GM19372 (cell line): ENCODE data around the gene NDRG3.
"Not testable (repeated sequence)": the region's sequence is repeated elsewhere in the genome, so short reads cannot be mapped to it uniquely, and the experiment has no call there.

Source experiments
- ATAC-seq: cut with Tn5 transposase; IDR thresholded peaks from one replicate; pipeline ENCODE4 v1.9.1; 2021; ENCODE audit warnings: mild to moderate bottlenecking, low read depth, moderate library complexity; ENCODE audit not compliant: unreplicated experiment

NDRG3 gene

DNA sequence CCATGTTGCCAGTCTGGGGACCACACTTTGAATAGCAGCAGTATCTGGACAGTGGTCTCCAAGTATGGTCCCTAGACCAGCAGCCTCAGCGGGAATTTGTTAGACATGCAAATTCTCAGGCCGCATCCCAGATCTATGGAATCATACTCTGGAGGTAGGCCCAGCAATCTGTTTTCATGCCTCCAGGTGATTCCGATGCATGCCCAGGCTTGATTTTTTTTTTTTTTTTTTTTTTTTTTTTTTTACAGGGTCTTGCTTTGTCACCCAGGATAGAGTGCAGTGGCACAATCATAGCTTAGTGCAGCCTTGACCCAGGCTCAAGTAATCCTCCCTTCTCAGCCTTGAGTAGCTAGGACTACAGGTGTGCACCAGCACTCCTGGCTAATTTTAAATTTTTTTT is 99.2 kb downstream of the NDRG3 start:
- no peak for ATAC-seq

DNA sequence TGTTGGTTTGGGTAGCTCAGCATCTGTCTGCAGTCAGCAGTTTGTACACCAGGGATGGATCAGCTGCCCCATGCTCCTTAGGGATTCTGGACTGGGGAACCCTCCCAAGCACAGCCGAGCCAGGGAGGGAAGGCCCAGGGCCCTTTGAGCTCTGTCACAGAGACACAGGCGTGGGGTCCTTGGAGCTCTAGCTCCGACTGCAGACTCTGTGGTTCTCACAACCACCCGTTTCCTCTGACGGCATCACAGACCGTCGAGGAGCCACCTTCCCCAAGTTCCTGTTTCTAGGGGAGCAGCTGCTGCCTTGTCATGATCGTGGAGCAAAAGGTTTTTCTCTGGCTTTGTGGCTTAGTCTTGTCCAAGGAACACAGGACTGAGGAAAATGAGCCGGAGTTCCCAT is 99.9 kb downstream of the NDRG3 start, which contains the start of gene SLA2:
Gene SLA2 (minus strand): TSS at position 199 of the 400 bp plus-strand sequence. CDS start 4,861 bp downstream, outside the sequence.
- no peak for ATAC-seq

DNA sequence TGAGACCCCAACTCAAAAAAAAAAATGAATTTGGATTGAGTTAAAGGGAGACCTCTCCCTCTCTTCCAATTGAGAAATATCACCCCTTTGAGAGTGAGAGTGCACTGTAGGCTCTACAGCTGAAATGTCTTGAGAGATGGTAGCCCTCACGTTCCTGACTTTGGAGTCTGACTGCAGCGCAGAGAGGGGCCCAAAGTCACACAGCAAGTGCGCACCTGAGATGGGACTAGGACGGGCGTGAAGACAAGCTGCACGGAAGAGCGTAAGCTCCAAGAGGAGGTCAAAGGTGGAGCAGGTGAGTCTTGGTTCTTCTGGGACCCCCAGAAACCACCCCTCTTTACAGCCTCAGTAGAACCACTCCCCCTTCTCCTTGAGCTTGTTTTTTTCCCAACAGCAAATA is 100.5 kb downstream of the NDRG3 start:
- no peak for ATAC-seq

DNA sequence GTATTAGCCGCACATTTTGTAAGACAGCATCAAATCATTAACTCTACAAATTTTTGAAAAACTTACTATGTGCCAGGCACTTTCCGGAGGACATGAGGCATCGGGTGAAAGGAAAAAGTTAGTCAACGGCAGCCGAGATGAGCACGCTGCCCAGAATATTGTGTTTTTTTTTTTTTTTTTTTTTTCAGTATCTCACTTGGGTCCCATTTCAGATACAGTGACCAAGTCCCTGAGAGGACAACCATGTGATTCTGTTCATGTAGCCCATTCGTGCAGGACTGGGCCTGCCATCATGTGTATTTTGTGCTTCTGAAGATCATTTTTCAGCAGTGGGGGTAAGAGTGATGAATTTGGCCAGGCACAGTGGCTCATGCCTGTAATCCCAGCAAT is 101.2 kb downstream of the NDRG3 start:
- no peak for ATAC-seq

DNA sequence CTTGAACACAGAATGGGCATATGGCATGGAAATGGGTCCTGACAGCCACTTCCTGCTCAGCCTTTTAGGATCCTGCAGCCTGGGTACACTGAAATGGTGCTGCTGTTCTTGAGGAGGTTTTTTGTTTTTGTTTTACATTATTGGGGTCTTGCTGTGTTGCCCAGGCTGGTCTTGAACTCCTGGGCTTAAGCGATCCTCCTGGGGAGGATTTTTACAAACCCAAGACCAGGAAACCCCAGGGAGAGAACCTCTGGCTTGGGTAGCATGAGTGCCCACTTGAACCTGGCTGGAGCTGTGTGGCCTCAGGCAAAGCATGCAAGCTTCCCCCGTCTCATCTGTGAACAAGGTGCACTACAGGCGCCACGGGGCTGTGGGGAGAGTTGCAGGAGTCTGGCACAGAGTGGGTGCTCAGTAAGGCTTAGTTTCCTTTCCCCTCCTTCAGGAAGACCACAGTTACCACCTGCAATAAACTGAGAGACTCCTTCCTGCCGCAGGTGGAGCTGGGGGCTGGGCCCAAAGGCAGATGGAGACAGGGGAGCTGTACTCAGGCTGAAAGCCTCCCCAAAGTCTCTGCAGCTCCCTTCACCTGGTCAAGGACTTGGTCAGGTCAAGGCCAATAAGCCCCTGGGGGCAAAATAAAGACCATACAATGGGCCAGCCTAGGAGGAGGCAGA is 101.7 kb downstream of the NDRG3 start:
- no peak for ATAC-seq

DNA sequence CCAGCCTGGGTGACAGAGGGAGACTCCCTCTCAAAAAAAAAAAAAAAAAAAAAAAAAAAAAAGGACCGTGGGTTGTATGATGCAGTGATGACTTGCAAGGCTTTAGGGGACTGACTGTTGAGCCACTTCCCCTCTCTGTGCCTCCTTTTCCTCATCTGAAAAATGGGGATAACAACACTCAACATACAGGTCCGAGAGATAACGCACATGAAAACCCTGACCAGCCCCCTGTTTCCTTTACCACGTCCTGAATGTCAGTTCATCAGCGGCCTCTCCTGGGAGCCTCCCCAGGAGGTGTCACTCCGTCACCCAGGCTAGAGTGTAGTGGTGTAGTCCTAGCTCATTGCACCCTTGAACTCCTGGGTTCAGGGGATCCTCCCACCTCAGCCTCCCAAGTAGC is 103.8 kb downstream of the NDRG3 start:
- ATAC-seq = no peak

DNA sequence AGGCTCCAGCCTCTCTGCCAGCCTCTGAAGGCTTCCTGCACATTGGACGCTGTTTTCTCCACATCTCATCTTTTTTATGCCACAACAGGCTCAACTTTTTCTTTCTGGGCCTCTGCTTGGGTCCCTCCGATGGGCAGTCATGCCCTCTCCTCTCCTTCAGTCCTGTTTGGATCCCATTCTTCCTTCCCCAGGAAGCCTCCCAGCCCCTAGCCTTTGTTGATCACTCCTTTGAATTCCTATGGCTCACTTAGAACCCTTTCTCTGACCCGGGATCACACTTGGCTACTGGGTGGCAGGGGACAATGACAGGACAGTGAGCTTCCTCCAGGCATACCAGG is 104.4 kb downstream of the NDRG3 start:
- ATAC-seq = no peak

DNA sequence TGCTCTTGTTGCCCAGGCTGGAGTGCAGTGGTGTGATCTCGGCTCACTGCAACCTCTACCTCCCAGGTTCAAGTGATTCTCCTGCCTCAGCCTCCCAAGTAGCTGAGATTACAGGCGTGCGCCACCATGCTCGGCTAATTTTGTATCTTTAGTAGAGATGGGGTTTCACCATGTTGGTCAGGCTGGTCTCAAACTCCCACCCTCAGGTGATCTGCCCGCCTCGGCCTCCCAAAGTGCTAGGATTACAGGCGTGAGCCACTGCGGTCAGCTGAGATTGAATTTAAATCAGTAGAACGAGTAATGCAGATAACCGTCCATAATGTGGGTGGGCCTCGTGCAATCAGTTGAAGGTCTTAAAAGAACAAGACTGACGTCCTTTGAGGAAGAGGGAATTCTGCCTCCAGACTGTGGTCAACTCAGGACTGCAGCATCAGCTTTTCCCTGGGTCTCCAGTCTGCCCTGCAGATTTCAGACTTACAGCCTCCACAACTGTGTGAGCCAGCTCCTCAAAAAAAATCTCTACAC is 107.0 kb downstream of the NDRG3 start:
- ATAC-seq = not testable (repeated sequence)

DNA sequence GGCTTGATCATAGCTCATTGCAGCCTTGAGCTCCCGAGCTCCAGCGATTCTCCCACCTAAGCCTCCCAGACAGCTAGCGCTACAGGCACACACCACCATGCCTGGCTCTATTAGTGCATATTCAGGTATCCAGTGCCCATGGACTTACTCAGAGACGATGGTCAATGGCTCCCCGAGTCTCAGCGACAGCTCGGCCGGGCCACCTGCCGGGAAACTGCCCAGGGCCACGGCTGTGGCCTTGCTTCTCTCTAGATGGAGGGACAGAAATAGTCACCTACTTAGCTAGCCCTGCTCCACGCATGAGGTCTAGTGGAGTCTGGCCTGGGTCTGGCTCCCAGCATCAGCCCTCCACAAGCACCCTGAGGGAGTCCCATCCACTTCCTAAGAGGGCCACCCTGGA is 111.5 kb downstream of the NDRG3 start:
- ATAC-seq = no peak

DNA sequence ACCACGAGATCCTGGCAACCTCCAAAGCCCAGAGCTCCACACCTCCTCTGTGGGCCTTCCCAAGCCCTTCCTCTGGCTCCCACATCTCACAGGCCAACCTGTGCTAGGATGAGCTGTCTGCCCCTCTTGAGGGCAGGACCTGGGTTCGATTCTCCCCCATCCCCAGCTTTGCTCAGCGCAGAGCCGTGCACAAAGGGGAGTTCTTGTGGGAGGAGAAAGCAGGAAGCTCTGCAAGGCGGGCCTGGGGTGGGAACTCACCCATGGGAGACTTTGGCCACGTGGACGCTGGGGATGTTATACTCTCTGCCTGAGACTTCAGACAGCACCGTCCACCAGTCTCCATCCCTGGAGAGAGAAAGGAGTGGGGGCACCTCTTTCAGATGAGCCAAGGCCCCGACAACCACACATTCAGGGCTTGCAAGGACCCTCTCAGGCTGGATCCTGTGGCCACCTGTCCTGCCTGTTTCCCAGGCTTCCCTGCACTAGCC is 112.6 kb downstream of the NDRG3 start:
- ATAC-seq = no peak

DNA sequence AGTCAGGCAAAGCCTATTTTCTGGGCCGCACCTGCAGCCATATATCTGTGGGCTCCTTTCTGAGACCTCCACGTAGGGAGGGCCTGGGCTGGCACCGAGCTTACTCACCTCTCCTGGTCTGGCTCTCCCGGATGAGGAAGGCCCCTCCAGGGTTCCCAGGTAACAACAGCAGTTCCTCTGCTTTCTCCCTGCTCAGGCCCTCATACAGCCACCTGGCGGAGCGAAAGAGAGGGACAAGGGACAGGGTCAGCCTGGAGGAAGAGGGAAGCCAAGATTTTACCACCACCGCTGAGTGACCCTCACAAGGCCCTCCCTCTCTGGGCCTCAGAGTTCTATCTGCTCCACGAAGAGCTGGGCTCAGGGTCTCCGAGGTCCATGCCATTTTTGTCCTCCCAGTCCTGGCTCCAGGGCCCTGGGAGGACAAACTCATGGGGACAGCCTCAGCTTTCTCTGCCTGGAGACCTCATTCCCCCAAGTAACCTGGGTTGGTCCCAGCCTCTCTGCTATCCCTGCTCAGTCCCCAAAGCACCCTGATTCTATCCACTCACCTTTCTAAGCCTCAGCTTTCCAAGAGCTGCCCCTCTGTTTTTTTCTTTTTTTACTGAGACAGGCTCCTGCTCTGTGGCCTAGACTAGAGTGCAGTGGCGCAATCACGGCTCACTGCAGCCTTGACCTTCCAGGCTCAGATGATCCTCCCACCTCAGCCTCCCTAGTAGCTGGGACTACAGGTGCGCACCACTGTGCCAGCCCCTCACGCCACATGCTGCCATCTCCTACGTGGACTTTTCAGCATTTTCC is 113.2 kb downstream of the NDRG3 start:
- ATAC-seq = no peak

DNA sequence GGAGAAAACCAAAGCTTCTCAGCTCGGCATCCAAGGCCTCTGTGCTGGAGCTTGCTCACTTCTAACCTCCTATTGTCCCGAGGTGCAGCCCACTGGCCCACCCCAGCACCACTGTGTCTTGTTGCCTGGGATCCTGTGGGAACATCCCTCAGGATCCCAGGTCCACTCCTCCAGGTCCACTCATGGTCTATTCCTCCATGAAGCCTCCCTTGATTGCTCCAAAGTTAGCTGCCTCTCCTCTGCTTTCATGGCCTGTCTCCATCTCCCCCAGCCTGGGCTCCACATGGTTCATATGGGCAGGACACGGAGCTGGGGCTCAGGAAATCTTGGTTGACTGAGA is 113.8 kb downstream of the NDRG3 start:
- ATAC-seq = no peak

DNA sequence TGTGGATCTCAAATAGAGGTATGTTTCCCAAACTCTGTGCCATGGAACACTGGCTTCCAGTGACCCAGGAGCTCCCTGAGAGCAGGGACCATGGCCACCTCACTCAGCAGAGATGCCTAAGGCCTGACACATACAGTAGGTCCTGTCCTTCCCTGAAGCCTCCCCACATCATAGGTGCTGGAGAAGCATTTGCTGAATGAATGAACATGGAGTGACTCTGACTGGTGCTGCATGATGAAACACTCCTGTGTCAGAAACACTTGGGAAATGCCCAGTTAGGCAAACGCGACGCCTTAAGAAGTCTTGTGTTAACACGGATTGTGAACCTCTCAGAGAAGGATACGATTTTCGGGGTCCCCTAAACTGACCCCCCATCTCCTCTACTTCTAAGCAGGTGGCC is 114.2 kb downstream of the NDRG3 start:
- ATAC-seq = no peak

DNA sequence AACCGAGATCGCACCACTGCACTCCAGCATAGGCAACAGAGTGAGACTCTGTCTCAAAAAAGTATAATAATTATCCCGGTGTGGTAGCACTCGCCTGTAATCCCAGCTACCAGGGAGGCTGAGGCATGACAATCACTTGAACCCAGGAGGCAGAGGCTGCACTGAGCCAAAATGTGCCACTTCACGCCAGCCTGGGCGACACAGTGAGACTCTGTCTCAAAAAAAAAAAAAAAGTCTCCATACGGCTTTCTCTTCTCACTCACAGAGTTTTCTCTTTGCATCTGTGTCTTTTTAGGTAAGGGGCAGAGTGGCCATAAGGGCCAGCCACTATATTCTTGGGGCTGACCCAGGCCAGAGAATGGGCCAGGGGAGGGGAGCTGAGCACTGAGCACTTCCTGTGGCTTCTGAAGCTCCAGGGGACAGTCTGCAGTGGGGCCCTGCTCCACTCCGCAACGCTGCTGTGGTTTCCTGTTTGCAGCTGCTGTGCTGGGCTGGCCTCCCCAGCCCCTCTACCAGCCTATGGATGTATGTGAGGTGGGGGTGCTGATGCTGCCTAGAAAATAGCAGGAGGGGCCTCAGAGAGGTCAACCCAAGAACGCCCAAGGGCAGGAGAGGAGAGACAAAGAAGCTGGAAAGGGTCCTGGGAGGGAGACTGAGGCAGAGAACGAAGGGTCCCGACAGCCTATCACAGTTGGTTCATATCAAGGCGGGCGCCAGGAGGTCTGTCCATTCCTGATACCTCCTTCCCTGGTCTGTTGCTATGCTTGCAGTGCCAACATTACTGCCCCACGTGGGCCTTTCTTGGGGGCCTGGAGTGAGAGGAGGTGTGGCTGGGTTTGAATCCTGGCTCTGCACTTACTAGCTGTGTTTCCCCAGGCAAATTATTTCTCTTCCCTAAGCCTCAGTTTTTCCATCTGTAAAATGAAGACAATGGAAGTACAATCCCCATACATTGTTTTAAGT is 115.9 kb downstream of the NDRG3 start:
- no peak for ATAC-seq

DNA sequence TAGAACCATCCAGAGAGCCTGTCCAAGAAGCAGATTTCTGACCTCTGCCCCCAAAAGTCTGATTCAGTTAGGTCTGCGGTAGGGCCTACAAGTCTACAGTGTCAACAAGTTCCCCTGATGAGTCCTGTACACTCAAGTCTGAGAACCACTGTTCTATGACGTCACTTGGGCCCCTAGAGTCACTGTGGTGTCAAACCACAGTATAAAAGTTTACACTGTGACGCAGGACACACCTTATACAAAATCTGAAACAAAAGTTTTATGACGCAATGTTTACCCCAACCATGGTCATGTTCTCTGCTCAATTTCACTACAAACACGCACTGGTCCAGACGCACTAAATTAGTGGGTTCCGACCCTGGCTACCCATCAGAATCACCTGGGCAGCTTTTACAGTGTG is 117.8 kb downstream of the NDRG3 start:
- no peak for ATAC-seq

DNA sequence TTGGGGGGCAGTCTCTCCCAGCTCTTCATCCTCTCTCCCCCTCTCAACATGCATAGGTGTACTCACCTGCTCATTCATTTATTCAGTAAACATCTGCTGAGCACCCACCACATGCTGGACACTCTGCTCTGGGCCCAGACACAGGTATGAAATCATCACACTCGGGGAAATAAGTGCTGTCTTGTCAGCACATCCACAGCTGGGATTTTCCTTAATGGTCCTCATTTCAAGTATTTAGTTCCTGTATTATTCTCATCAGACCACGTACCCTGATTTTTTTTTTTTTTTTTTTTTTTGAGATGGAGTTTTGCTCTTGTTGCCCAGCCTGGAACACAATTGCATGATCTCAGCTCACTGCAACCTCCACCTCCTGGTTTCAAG is 121.0 kb downstream of the NDRG3 start:
- ATAC-seq = no peak

DNA sequence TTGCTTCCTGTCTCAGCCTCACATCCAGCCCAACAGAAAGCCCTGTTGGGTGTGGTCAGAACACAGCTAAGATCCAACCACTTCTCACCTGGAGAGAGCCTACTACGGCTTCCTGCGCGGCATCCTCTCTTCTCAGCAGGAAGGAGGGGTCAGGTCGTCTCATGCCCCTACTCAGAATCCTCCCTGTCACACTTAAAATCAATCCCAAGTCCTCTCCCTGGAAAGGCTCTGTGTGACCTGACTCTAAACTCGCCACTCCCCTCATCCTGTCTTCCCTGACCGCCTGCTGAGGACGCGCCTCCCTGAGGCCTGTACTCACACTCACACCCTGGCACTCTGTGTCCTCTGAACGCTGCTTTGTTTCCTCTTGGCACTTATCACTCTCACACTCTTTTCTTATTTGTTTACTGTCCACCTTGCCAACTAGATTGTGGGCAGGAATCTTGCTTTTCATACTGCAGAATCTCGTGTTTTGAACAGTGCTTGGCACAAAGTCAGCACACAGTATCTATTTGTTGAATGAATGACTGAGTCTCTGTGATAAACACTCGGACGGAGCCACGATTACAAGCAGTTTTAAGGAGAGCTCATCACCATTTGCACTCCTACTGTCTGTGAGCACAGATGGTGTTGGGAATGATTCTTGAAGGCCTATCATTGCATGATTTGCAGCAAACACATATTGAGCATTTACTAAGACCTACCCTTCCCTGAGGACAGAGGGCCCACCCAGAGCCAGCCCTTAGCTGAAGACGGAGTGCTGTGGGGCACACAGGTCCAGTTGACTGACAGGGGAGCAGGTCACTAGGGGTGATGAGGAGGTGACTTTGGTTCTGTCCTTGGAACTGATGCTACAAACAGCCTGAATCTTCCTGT is 121.6 kb downstream of the NDRG3 start:
- no peak for ATAC-seq

DNA sequence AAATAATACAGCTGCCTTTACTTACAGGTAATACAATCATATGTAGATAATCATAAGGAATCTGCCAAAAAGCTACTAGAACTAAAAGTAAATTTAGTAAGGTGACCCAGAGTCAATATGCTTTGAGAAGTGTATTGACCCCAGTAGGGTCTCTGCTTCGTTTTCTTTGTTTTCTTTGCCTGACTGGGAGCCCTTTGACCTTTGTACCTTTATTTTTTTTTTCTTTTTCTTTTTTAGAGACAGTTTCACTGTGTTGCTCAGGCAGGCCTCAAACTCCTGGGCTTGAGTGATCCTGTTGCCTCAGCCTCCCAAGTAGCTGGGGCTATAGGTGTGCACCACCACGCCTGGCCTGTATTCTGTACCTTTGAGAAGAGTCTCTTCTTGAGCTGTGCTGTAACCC is 122.4 kb downstream of the NDRG3 start:
- ATAC-seq = no peak

DNA sequence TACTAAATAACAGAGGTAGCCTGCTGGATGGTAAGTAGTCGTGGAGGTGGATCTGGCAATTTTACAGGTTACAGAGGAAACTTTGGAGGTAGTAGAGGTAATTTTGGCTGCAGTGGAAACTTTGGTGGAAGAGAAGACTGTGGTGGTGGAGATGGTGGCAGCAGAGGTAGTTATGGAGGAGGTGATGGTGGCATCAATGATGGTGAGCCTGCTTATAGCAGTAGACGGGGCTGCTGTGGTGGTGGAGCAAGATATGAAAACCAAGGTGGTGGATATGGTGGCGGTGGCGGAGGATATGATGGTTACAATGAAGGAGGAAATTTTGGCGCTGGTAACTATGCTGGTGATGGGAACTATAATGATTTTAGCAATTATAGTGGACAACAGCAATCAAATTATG is 125.0 kb downstream of the NDRG3 start:
- no peak for ATAC-seq
